ENCODE results near the gene SIRT4. TPM values are rescaled to one million over a fixed set of nuclear protein-coding genes. Genes with fewer than 3 reads are reported as not detected.
"Not testable (repeated sequence)": the region's sequence is repeated elsewhere in the genome, so short reads cannot be mapped to it uniquely, and the experiment has no call there.

Gene SIRT4
- total and polyA plus RNA-seq, 5 donors from 2014 or later, result 0.79 to 2.8 (median 1.2) TPM; not detected in 1

- Histone ChIP-seq H3K4me3 (ENCODE audit: low read depth, low read length) (no peak overlapping the region), H3K4me1 (ENCODE audit: control insufficient read depth, insufficient read depth, low read length, poor library complexity, severe bottlenecking) (no peaks in the 10 kb centered on the region), H3K27me3 (ENCODE audit: control insufficient read depth, insufficient read depth, low read length) (no peaks in the 10 kb centered on the region), H3K36me3 (ENCODE audit: control insufficient read depth, insufficient read depth, low read length) (no peaks in the 10 kb centered on the region), H3K9me3 (ENCODE audit: control insufficient read depth in 2 of 2, low read length in 2 of 2) (peaks cover 0 to 4% of the 10 kb centered on the region in 2 experiments), H3K27ac (ENCODE audit: insufficient read depth, low read length, poor library complexity, severe bottlenecking) (no peak overlapping the region)
- DNase-seq, result no peak
- H3K36me3 Mint-ChIP-seq, result peaks cover 3% of the 10 kb centered on the region
- peaks cover 29% of the 10 kb centered on the region for H3K27me3 Mint-ChIP-seq
- ATAC-seq (ENCODE audit: low read depth in 2 of 2), result no peak
- no peak overlapping the region for H3K4me3 Mint-ChIP-seq
- peaks cover 0 to 6% (median 0%) of the 10 kb centered on the region in 7 donors for H3K9me3 Mint-ChIP-seq
- H3K27ac Mint-ChIP-seq, result no peak overlapping the region
- H3K4me1 Mint-ChIP-seq, result no peaks in the 10 kb centered on the region
Measured at GRCh38 chr12:120332041-120332440, 29.9 kb downstream of the SIRT4 start.

- Histone ChIP-seq H3K4me1 (ENCODE audit: control insufficient read depth, insufficient read depth, low read length, poor library complexity, severe bottlenecking) (no peaks in the 10 kb centered on the region), H3K27me3 (ENCODE audit: control insufficient read depth, insufficient read depth, low read length) (no peaks in the 10 kb centered on the region), H3K9me3 (ENCODE audit: control insufficient read depth in 2 of 2, low read length in 2 of 2) (peaks cover 4 to 9% of the 10 kb centered on the region in 2 experiments), H3K27ac (ENCODE audit: insufficient read depth, low read length, poor library complexity, severe bottlenecking) (no peak overlapping the region), H3K4me3 (ENCODE audit: low read depth, low read length) (no peak overlapping the region), H3K36me3 (ENCODE audit: control insufficient read depth, insufficient read depth, low read length) (no peaks in the 10 kb centered on the region)
- Mint-ChIP-seq H3K27ac (no peak overlapping the region), H3K4me1 (no peaks in the 10 kb centered on the region), H3K27me3 (peaks cover 29% of the 10 kb centered on the region), H3K9me3 (peaks cover 0 to 10% (median 4%) of the 10 kb centered on the region in 7 donors), H3K4me3 (no peak overlapping the region), H3K36me3 (peaks cover 3% of the 10 kb centered on the region)
- DNase-seq (no peak), ATAC-seq (ENCODE audit: low read depth in 2 of 2) (no peak)
Measured at GRCh38 chr12:120332523-120332922, 30.4 kb downstream of the SIRT4 start.

- H3K9me3 ChIP-seq (ENCODE audit: control insufficient read depth in 2 of 2, low read length in 2 of 2), result peaks cover 5 to 14% of the 10 kb centered on the region in 2 experiments
- DNase-seq, result peak in 1 of 3 donors; percentile 13
- Mint-ChIP-seq H3K27me3 (peaks cover 16% of the 10 kb centered on the region), H3K9me3 (peaks cover 4 to 19% (median 9%) of the 10 kb centered on the region in 7 donors)
- not testable (repeated sequence) for H3K36me3 ChIP-seq (ENCODE audit: control insufficient read depth, insufficient read depth, low read length); H3K4me1 ChIP-seq (ENCODE audit: control insufficient read depth, insufficient read depth, low read length, poor library complexity, severe bottlenecking); H3K27me3 ChIP-seq (ENCODE audit: control insufficient read depth, insufficient read depth, low read length); H3K4me1 Mint-ChIP-seq; H3K4me3 ChIP-seq (ENCODE audit: low read depth, low read length); ATAC-seq (ENCODE audit: low read depth in 2 of 2); H3K27ac Mint-ChIP-seq; H3K36me3 Mint-ChIP-seq; H3K4me3 Mint-ChIP-seq; H3K27ac ChIP-seq (ENCODE audit: insufficient read depth, low read length, poor library complexity, severe bottlenecking)
Measured at GRCh38 chr12:120335447-120335846, 33.3 kb downstream of the SIRT4 start.

GRCh38 chr12:120336392-120336791 is 34.3 kb downstream of the SIRT4 start:
- not testable (repeated sequence) for H3K27me3 ChIP-seq (ENCODE audit: control insufficient read depth, insufficient read depth, low read length); DNase-seq; H3K4me3 ChIP-seq (ENCODE audit: low read depth, low read length); H3K4me3 Mint-ChIP-seq; H3K36me3 Mint-ChIP-seq; H3K4me1 ChIP-seq (ENCODE audit: control insufficient read depth, insufficient read depth, low read length, poor library complexity, severe bottlenecking); H3K27ac Mint-ChIP-seq; ATAC-seq (ENCODE audit: low read depth in 2 of 2); H3K36me3 ChIP-seq (ENCODE audit: control insufficient read depth, insufficient read depth, low read length); H3K27ac ChIP-seq (ENCODE audit: insufficient read depth, low read length, poor library complexity, severe bottlenecking); H3K4me1 Mint-ChIP-seq
- Mint-ChIP-seq H3K9me3 (peaks cover 4 to 19% (median 9%) of the 10 kb centered on the region in 7 donors), H3K27me3 (peaks cover 16% of the 10 kb centered on the region)
- peaks cover 5 to 14% of the 10 kb centered on the region in 2 experiments for H3K9me3 ChIP-seq (ENCODE audit: control insufficient read depth in 2 of 2, low read length in 2 of 2)

GRCh38 chr12:120337730-120338129 is 35.6 kb downstream of the SIRT4 start:
- Mint-ChIP-seq H3K4me3 (no peak overlapping the region), H3K27ac (no peak overlapping the region)
- ATAC-seq (ENCODE audit: low read depth in 2 of 2), result no peak

GRCh38 chr12:120339256-120339655 is 37.1 kb downstream of the SIRT4 start:
- H3K4me3 Mint-ChIP-seq, result no peak overlapping the region
- Histone ChIP-seq H3K9me3 (ENCODE audit: control insufficient read depth in 2 of 2, low read length in 2 of 2) (peaks cover 5 to 14% of the 10 kb centered on the region in 2 experiments), H3K27me3 (ENCODE audit: control insufficient read depth, insufficient read depth, low read length) (no peaks in the 10 kb centered on the region), H3K4me1 (ENCODE audit: control insufficient read depth, insufficient read depth, low read length, poor library complexity, severe bottlenecking) (no peaks in the 10 kb centered on the region), H3K27ac (ENCODE audit: insufficient read depth, low read length, poor library complexity, severe bottlenecking) (no peak overlapping the region), H3K4me3 (ENCODE audit: low read depth, low read length) (no peak overlapping the region), H3K36me3 (ENCODE audit: control insufficient read depth, insufficient read depth, low read length) (no peaks in the 10 kb centered on the region)
- DNase-seq (no peak), ATAC-seq (ENCODE audit: low read depth in 2 of 2) (no peak)
- H3K27ac Mint-ChIP-seq, result no peak overlapping the region
- H3K27me3 Mint-ChIP-seq, result peaks cover 9% of the 10 kb centered on the region
- H3K36me3 Mint-ChIP-seq, result peaks cover 3% of the 10 kb centered on the region
- no peaks in the 10 kb centered on the region for H3K4me1 Mint-ChIP-seq
- peaks cover 4 to 19% (median 9%) of the 10 kb centered on the region in 7 donors for H3K9me3 Mint-ChIP-seq

More at GRCh38 chr12:120337730-120338129, 35.6 kb downstream of the SIRT4 start:
- Mint-ChIP-seq H3K4me1 (no peaks in the 10 kb centered on the region), H3K9me3 (peaks cover 4 to 19% (median 9%) of the 10 kb centered on the region in 7 donors), H3K27me3 (peaks cover 16% of the 10 kb centered on the region), H3K36me3 (peaks cover 3% of the 10 kb centered on the region)
- Histone ChIP-seq H3K4me1 (ENCODE audit: control insufficient read depth, insufficient read depth, low read length, poor library complexity, severe bottlenecking) (no peaks in the 10 kb centered on the region), H3K36me3 (ENCODE audit: control insufficient read depth, insufficient read depth, low read length) (no peaks in the 10 kb centered on the region), H3K27ac (ENCODE audit: insufficient read depth, low read length, poor library complexity, severe bottlenecking) (no peak overlapping the region), H3K9me3 (ENCODE audit: control insufficient read depth in 2 of 2, low read length in 2 of 2) (peaks cover 5 to 14% of the 10 kb centered on the region in 2 experiments), H3K4me3 (ENCODE audit: low read depth, low read length) (no peak overlapping the region), H3K27me3 (ENCODE audit: control insufficient read depth, insufficient read depth, low read length) (no peaks in the 10 kb centered on the region)
- DNase-seq, result no peak

GRCh38 chr12:120342175-120343038 is 40.3 kb downstream of the SIRT4 start:
- ATAC-seq (ENCODE audit: low read depth in 2 of 2), result no peak
- no peaks in the 10 kb centered on the region for H3K4me1 ChIP-seq (ENCODE audit: control insufficient read depth, insufficient read depth, low read length, poor library complexity, severe bottlenecking)

More at GRCh38 chr12:120342175-120343038, 40.3 kb downstream of the SIRT4 start:
- Histone ChIP-seq H3K4me3 (ENCODE audit: low read depth, low read length) (no peak overlapping the region), H3K27ac (ENCODE audit: insufficient read depth, low read length, poor library complexity, severe bottlenecking) (no peak overlapping the region), H3K36me3 (ENCODE audit: control insufficient read depth, insufficient read depth, low read length) (no peaks in the 10 kb centered on the region), H3K27me3 (ENCODE audit: control insufficient read depth, insufficient read depth, low read length) (no peaks in the 10 kb centered on the region), H3K9me3 (ENCODE audit: control insufficient read depth in 2 of 2, low read length in 2 of 2) (peaks cover 3 to 7% of the 10 kb centered on the region in 2 experiments)
- no peak overlapping the region for H3K4me3 Mint-ChIP-seq
- no peak for DNase-seq
- H3K36me3 Mint-ChIP-seq, result no peaks in the 10 kb centered on the region
- H3K27ac Mint-ChIP-seq, result no peak overlapping the region
- peaks cover 0 to 12% (median 7%) of the 10 kb centered on the region in 7 donors for H3K9me3 Mint-ChIP-seq
- peaks cover 15% of the 10 kb centered on the region for H3K27me3 Mint-ChIP-seq
- H3K4me1 Mint-ChIP-seq, result no peaks in the 10 kb centered on the region

Data from CD4-positive, CD25-positive, alpha-beta regulatory T cell (primary cell).